Vagina (tissue), 2 donors: Measurements from ENCODE around the gene KCNJ15.

ENCODE experiments used
- CTCF ChIP-seq, 3 experiments: fragments of 450-650 bp in 2 of 3; fragments of 200-600 bp in 1 of 3; sonication (generic) in 1 of 3; IDR thresholded peaks; one replicate each; pipeline ENCODE4 v1.5.1; 2017 to 2019; ENCODE audit warnings: antibody characterized with exemption in 3 of 3, mild to moderate bottlenecking in 2 of 3, moderate library complexity in 2 of 3
- POLR2AphosphoS5 ChIP-seq, 2 donors: sonication (generic); formaldehyde crosslinking; IDR thresholded peaks; one replicate each; pipeline ENCODE4 v1.9.0; 2017; ENCODE audit warnings: antibody characterized with exemption in 2 of 2, mild to moderate bottlenecking in 2 of 2, low read depth in 1 of 2; ENCODE audit not compliant: insufficient read depth in 1 of 2

DNA sequence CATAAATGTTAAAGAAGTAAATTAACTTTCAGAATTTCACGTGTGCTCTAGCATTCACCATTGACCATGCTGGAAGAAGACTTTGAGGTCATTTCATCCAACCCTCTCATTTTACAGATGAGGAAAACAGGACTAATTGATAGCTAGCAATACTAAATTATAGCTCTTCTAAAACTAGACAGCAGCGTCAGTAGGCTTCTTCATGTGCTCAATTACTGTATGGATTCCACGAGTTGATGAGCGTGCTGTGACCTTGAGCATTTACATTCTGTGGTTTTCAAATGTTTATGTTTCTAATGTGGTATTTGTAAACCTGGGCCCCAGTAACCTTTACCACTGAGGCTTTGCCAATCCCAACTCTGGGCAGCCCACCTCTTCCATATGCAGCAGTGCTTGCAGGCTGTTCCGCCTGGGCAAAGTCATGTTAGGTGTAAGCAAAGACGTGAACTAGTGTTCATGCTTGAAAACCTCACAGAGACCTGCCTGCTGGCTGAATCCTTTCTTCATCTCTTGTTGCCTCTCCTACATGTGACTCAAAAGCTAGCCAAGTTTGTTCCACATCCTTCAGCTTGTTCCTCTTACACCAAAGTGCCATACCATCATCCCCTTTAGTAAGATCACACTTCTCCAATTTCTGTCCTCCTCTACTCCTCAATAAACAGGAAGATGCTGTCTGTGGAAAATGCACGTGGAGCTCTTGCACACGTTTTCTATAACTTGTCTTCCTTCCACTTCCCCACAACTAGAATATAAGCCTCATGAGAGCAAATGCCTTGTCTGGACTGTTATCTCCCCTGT, 17.2 kb downstream of the KCNJ15 start:
- no peak for TF ChIP-seq CTCF (IDR thresholded peaks at IDR 0.05)
- TF ChIP-seq POLR2AphosphoS5 (IDR thresholded peaks at IDR 0.05; ENCODE audit: insufficient read depth in 1 of 2, low read depth in 1 of 2): no peak
